NCI-H2081 (cell line): Measurements from ENCODE around the gene PSMD13.
"Not testable (repeated sequence)": the region's sequence is repeated elsewhere in the genome, so short reads cannot be mapped to it uniquely, and the experiment has no call there.

Experiments
- DNase-seq, 2 experiments: peaks; one replicate each; lab custom pipeline; 2025; lab: John Stamatoyannopoulos, UW

PSMD13 gene

GRCh38 chr11:250274-250673 is 13.5 kb downstream of the PSMD13 start:
- DNase-seq, result no peak

GRCh38 chr11:250740-251299 is 14.0 kb downstream of the PSMD13 start:
- DNase-seq, result peak; percentile 7

DNA sequence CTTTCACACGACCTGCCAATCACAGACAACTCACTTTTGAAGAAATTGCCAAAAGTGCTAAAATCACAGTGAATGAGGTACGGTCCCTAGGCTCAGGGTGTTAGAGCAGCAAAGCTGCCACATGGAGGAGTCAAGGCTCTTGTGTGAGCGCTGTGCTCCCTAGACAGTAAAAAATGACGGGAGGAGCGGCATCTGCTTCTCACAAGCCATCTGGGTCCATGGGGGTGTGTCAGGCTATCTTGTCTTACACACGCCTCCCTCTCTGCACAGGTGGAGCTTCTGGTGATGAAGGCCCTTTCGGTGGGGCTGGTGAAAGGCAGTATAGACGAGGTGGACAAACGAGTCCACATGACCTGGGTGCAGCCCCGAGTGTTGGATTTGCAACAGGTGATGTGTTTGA is 14.8 kb downstream of the PSMD13 start:
- DNase-seq, result no peak

DNA sequence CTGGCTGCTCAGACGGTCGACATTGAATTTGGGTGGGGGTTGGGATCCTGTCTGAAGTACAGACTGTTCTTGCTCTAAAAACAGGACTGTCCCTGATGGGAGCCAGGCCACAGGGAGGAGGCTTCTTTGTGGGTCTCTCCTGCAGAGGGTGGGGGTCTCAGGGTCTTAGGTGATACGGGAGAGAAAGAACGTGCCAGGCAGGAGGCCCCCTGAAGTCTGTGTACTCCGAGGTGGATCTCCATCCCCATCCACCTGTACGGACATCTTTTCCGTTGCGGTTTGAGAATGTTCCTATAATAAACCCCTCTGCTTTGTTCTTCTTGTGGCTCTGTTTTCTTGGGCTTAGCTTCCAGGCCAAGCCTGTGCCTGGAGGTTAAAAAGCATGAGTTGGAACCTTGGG is 15.9 kb downstream of the PSMD13 start:
- DNase-seq, result no peak

GRCh38 chr11:253160-253885 is 16.5 kb downstream of the PSMD13 start:
- DNase-seq, result no peak

GRCh38 chr11:253886-254270 is 17.1 kb downstream of the PSMD13 start:
- no peak for DNase-seq

- DNase-seq, result no peak
Measured at GRCh38 chr11:255176-255575, 18.4 kb downstream of the PSMD13 start.

- no peak for DNase-seq
Measured at GRCh38 chr11:255816-256215, 19.0 kb downstream of the PSMD13 start.

GRCh38 chr11:256952-257737 is 20.4 kb downstream of the PSMD13 start:
- DNase-seq, result no peak

- no peak for DNase-seq
Measured at GRCh38 chr11:257766-258493, 21.2 kb downstream of the PSMD13 start.

GRCh38 chr11:259413-259812 is 22.6 kb downstream of the PSMD13 start:
- DNase-seq, result no peak

- no peak for DNase-seq
Measured at GRCh38 chr11:261624-262023, 24.8 kb downstream of the PSMD13 start.

DNA sequence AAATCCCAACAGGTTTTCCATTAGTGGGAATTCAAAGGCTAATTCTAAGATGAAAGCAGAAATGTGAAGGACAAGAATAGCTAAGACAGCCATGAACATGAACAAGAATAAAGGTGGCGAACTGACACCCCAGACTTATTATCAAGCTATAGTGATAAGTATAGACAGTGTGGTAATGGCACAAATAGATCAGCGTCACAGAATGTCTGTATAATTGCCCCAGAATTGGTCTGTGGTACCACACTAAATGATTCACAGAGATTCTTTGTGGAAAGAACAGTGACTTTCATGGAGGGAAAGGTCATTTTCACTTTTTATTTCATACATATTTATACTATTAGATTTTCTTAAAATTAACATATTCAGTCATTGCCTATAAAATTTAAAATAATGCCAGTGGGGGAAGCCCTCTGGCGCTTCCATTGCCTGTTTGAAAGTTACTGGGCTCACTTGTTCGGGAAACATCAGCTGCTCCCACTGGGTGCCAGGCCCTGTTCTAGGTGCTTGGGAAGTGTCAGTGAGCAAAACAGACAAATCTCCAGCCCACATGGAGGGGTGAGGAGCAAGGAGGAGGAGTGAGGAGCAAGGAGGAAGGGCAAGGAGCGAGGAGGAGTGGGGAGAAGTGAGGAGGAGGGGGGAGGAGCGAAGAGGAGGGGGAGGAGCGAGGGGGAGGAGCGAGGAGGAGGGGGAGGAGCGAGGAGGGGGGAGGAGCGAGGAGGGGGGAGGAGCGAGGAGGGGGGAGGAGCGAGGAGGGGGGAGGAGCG is 30.1 kb downstream of the PSMD13 start:
- DNase-seq, result no peak

- DNase-seq, result no peak
Measured at GRCh38 chr11:267491-267994, 30.8 kb downstream of the PSMD13 start.

DNA sequence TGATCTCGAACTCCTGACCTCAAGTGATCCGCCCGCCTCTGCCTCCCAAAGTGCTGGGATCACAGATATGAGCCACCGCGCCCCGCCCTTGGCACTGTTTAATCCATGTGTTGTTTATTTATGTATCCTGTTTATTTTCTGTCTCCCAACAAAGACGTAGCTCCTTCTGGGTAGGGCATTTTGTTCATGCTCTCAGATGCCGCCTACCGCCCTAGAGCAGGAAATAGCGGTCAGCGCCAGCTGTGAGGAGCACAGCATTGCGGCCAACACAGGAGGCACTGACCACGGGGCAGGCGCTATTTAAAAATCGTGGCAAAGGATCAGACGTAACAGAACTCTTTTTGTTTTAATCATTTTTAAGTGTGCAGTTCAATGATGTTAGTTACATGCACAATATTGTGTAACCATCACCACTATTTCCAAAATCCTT is 32.0 kb downstream of the PSMD13 start:
- DNase-seq, result not testable (repeated sequence)

GRCh38 chr11:269146-269890 is 32.5 kb downstream of the PSMD13 start:
- DNase-seq, result no peak

DNA sequence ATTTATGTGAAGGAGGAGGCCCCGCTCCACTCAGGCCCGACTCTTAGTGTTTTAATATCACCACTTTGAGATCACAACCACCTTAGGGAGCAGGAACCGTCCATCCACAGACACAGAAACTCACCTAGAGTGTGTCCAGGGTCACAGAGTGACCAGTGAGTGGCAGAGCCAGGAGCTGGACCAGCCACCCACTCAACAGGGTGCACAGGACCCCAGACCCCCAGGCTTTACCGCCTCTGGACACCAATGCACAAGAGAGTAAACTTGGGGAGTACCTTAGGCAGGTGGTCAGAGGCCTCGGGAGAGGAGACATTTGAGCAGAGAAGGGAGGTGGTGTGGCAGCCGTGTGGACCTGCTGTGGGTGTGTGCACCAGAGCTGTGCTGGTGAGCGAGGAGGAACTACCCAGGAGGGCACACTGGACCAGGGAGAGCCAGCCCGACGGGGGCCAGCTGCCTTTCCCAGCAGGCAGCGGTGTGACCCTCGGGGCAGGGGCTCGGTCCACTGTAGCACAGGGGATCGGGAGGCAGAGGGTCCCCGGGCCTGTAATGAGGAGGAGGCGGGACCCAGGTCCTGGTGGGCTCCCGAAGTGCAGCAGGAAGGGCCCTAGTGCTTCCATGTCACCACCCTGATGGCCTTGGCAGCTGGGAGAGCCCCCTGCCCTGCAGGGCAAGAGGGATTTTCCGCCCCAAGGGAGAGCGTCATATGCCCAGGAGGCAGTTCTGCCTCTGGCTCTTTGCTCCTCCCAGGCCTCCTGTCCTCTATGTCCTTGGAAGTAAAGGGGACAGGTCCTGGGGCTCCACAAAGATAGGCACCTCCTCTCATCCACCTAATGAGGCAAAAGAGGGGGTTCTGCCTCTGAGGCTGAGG is 33.9 kb downstream of the PSMD13 start:
- no peak for DNase-seq

GRCh38 chr11:271319-271715 is 34.5 kb downstream of the PSMD13 start:
- no peak for DNase-seq

DNA sequence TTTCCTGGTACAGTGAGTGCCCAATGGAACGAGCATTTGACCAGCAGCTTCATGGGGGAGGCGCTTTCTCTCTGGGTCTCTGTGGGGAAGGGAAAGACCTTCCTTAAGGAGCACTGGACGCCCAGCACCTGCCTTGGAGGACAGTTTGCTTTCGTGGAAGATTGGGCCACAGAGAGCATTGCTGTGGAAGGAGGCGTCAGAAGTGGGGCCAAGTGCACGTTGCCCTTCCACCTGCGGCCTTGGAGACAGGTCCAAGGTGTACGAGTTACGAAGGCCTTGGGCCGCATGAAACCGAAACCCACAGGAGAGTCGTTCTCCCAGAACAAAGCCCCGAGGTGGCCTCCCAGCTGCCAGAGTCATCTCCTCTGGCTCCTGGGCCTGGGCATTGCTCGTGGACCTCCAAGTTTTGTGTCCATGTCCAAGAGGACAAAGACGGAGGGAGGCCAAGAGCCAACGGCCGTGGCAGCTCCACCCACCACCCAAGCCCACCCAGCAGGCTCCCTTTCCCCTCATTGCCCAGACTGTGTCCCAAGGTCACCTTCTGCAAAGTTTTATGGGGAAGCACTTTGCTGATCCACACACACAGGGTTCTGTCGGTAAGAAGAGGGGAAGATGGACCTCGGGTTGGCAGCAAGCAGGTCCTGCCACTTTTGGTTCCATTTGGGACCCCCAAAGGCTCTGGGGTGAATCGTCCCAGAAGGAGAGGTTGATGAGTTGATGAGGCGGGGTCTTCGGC is 35.6 kb downstream of the PSMD13 start:
- DNase-seq, result no peak
